HG02870 (cell line): ENCODE measurements around the gene GTPBP1.

ENCODE experiments used
- ATAC-seq: cut with Tn5 transposase; IDR thresholded peaks from one replicate; pipeline ENCODE4 v1.9.1; 2021; ENCODE audit warnings: mild to moderate bottlenecking, moderate library complexity; ENCODE audit not compliant: unreplicated experiment

The GTPBP1 gene

DNA sequence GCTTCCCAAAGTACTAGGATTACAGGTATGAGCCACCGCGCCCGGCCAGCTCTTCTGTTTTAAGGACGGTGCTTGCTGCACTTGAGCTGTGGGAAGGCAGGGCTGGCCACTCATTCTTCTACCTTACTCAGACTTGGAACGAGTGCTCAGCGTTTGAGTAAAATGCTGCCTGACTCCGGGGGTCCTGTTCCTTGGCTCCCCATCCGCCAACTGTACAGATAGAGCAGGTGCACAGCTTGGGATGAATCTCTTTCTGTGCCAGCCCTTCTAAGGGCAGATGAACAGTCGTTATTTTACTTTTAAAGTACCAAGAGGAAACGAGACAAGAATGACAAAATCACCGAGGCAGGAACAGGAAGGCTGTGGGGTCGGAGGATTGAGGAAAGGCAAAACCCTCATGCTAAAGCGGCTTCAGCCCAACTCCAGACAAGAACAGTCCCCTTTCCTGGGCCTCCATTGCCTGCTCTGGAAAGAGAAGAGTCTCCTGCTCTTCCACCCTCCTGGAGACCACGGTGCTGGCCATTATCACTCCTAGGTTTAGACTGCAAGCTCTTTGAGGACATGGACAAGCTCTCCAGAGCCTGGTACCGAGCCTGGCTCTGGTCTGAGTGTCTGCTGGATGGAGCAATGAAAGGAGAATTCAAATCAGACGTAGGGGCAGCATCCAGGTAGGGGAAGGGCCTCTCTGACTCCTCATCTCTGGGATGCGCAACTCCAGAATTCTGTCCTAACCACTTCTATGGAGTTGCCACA is 51.1 kb downstream of the GTPBP1 start:
- no peak for ATAC-seq

DNA sequence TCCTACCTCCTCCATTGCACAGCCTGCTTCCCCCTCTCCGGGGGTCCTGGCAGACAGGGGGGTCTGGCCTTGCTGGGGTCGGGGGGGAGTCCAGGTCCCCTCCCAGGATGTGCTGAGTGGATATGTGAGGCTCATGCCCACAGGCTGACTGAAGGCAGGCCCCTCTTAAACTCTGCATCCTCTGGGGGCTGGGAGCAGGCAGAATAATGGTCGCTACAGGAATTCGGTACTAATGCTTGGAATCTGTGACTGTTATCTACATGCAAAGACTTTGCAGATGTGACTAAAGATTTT is 51.7 kb downstream of the GTPBP1 start:
- ATAC-seq: no peak

DNA sequence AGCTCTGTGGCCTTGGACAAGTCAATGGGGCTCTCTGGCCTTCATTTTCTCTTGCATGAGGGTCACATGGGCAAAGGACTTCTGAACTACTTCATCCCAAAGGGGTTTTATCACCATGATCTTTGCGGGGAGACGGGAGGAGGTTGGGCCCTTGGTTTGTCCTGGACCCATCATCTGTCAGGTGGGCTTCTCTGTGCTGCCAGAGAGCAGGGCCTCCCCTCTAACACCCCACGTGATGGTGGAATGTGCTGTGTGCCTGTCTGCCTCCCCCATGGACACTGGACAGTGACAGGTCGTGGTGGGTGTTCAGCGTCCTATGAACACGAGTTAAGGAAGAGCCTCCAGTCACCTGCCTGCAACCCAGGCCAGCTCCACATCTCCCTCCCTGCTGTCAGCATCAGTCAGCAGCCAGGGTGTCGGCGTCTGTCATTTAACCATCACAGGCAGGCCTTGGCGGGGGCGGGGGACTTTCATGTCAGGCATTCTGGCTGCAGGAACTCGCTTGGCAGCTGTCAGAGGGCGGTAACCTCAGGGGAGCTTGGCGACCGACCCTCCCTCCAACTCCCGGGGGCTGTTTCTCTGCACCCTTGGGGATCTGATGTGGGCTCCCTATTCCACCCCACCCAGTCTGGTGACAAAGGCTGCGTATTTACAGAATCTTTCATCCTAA is 52.7 kb downstream of the GTPBP1 start:
- no peak for ATAC-seq

DNA sequence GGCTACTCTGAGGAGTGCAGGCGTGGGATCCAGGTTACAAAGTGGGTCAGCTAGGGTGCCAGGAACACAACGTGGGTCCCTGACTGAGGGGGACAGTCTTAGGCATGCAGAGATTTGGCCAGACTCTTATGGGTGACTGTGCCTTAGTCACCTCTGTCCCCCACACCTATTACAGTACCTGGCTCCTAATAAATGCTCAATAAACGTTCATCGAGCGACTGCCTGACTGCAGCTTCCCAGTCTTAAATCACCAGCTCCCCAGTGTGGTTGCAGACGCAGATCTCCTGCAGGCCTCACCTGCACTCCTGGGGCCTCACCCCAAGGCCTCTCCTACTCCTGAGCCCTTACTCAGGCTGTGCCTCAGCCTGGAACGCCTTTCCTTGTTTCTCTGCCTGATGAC is 53.3 kb downstream of the GTPBP1 start:
- no peak for ATAC-seq

DNA sequence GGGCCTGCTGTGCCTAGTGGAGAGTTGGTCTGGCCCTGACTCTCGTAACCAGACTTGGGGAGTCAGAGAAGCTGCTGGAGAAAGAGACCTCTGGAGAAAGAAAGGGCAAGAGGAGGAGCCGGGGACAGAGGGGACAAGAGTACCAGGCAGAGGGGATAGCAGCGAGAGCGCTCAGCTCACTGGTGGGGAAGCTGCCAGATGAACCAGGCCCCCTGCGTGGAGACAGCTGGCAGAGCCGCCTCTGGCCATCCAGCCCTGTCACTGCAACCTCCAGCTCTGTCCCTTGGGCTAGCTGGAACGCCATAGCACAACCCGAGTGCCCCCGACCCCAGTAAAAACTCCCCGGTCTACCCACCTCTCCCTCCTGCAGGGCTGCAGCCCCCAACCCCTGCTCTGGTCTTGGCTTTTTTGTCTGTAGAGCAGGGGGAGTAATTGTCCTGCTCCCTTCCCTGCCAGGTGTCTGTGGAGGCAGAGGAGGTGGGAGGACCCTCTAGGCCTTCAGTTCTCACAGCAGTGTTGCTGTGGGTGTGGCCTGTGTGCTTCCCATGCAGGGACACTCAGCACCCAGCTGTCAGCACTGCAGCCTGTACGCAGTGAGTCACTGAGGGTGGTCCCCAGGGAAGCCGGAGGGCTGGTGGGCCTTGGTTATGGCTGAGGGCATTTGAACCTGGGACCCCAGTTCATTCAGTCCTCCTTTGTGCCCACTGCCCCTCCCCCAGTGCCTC is 54.9 kb downstream of the GTPBP1 start:
- no peak for ATAC-seq

DNA sequence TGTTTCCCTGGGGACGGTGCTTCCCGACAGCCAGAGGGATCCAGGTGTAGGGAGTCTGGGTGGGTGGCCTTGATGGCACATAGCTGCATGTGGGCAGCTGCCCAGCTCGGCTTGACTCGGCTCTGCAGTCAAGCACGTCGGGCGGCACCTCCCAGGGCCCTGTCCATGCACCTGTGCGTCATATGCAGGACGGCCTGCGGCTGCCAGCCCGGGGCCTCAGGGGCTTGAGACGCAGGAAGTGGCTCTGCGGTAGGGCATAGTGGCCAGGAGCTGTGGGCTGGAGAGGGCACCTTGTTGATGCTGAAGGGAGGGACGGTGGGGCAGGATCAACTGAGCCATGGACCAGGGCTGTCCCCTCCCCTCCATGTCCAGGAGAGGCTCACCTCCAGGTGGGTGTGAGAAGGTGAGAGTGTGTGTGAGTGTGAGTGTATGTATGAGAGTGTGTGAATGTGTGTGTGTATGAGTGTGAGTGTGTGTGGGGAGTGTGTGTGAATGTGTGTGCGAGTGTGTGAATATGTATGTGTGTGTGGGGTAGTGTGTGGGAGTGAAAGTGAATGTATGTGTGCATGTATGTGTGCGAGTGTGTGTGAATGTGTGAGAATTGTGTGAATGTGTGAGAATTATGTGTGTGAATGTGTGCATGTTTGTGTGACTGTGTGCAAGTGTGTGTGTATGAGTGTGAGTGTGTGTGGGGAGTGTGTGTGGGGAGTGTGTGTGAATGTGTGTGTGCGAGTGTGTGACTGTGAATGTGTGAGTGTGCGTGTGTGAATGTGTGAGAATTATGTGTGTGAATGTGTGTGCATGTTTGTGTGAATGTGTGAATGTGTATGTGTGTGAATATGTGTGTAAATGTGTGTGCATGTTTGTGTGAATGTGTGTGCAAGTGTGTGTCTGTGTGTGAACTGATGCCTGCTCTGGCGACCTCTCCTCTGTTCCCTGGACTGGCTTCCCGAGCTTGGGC is 55.7 kb downstream of the GTPBP1 start:
- no peak for ATAC-seq

DNA sequence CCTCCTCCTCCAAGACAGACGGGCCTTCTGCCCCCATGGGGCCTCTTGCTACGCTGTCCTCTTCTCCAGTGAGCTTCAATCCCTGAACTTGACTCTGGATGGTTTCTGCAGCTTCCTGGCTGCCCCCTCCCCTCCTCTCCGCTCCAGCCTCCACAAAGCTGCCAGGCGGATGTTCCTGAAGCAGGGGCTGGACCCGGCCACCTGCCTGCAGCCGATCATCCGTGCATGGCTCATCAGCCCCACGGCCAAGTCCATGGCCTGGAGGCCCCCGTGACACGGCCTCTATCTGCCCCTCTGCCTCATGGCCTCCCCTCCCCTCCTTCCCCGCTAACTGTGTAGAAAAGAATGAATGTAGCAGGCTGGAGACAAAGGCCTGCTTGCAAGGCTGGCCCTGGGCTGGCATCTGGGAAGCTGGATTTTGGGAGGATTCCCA is 56.8 kb downstream of the GTPBP1 start:
- no peak for ATAC-seq

DNA sequence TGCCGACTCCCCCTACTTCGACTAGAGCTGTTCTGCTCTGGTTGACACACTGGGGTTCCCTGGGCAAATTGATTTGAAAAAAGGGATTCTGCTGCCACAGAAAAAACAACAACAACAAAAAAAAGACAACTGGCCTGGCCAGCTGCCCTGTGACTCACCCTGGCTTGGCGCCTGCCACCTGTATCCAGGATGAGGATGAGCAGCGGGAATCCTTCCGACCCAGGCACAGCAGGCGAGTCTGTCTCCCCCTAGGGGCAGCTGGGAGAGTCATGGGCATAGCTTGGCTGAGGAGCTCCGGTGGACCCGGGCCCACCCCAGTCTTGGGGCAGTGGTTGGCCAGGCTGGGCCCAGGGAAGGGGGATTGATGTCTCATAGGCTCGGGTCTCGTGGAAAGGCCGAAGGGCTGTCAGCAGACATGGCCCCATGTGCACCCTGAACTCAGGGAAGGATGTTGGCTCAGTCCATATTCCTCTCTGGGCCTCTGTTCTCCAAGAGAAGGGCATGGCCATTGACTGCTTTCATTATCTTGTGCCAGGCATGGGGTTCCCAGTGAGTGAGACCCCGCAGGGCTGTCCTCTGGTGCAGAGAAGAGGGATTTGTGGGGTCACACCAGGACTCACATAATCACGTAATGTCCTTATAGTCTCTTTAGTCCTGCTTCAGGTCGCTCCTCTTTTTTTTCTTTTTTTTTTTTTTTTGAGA is 60.5 kb downstream of the GTPBP1 start:
- ATAC-seq: no peak

DNA sequence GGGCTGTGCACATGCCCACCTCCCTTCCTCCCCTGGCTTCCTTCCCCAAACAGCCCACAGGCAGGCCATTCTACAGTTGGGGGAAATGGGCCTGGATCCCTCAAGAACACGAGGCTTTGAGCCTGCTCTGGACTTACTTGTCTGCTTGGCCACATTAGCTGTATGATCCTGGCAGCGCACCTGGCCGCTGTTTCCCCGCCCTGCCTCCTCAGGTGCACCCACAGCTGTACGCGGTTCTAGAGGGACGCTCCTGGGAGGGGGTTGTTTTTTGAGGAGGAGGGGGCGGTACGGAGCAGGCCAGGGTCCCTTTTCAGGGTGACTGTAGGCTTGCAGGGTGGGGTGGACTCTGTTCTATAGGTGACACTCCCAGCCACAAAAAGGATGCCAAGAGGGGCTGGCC is 61.6 kb downstream of the GTPBP1 start:
- no peak for ATAC-seq

DNA sequence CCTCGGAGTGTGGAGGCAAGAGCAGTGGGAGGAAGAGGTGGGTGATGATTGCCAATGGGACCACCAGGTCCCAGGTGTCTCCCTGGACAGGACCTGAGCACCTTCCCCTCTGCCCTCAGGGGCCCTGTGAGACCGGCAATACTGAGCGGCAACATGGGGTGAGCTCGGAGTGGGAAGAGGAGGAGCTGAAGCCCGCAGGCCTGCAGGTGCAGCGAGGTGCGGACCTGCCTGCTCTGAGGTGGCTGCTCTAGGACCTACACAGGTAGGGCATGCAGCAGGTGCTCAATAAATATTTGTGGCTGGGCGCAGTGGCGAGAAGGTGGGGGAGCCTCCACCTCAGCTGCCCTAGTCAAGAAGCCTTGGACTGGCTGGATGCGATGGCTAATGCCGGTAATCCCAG is 62.3 kb downstream of the GTPBP1 start:
- ATAC-seq: no peak

DNA sequence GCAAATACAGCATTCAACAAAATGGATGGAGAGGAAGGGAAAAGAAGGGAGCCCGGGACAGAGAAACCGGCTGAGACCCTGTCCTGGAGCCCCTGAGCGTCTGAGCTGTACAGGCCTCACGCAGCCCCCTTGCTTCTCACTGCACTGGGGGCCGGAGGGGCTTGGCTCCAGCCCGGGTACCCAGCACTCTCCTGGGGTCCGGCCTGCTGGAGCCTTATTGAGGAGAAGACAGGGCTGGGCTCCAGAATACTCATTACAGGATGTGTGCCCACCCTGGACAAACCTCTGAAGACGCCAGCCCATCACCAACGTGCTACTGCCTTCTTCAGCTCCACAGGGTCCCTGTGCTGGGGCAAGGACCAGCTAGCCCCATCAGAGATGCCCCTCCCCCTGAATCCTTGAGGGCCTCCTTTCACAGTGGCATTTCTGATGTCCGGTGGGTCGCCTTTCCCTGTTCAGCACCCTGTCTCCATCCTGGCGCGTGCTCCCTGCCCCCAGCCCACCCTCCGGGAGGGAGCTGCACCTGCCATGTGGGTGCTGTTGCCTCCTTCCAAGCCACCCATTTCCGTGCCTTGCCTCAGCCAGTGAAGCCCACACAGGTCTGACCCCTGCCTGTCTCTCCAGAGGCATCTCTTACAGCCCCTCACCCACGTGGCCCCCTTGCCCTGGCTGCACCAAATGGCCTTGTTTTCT is 64.7 kb downstream of the GTPBP1 start:
- ATAC-seq: no peak

DNA sequence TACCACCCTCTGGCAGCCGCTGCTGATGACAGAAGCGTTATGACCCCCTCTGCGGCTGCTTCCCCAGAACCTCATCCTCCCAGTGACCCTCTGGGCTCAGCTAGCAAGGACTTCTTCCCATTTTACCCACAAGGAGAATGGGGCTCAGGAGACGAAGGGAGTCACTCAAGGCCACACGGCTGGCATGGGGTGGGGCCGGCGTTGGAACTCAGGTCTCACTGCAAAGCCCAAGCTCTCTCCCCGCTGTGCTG is 66.8 kb downstream of the GTPBP1 start:
- ATAC-seq: no peak

DNA sequence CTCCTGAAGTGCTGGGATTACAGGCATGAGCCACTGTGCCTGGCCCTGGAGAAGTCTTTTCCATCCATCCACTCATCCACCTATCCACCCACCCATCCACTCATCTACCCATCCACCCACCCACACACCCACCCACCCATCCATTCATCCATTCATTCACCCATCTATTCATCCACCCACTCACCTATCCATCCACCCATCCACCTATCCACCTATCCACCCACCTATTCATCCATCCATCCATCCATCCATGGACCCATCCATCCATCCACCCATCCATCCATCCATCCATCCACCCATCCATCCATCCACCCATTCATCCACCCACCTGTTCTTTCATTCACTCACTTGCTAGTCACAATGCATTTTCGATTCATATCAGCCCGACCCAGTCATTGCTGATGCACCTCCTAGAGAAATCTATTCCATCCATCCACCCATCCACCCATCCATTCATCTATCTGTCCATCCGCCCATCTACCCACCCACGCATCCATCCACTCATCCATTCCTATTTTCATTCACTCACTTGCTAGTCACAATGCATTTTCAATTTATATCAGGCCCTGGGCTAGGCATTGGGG is 67.7 kb downstream of the GTPBP1 start:
- ATAC-seq: no peak

DNA sequence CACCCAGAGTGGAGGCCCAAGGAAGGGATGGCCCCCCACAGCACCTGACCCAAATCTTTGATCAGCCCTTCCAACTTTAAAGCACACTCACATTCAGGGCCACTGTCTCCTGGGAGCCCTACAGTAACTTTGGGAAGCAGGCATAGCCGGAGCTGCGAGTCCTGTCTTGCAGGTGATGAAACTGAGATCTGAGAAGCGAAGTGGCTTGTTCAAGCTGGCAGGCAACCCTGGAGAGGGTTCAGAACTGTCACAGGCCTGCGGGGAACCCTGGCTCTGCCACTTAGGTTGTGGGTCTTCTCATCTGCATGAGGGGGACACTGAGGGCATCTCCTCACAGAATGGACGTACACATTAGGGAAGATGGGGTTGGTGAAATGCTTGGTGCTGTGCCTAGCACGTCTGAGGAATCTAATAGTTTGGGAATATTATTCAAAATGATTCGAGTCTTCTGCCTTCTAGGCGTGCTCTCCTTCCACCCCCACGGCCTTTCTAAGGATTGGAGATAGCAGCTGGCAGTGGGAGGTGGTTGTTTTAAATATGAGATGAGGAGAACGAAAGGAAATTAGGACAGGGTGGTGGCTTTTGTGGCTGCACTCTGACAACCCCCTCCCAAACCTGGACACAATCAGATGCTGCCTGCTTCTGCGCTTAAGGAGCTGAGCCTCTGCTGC is 68.9 kb downstream of the GTPBP1 start:
- ATAC-seq: no peak

DNA sequence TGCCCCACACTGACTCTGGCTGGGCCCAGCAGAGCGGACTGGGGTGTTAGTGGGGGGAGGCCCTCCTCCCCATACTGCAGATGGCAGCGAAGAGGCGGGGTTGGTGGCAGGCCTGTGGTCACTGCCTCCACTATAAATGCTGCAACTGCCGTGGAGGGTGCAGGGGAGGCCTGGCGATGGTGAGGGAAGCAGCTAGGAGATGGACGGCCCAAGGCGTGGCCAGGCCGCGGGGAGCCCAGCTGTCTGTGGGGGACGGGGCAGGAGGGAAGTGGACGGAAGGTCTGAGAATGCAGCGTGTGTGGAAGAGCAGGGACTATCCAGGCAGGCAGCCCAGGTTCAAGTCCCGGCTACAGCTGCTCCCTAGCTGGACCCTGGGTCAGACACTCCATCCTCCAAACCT is 69.9 kb downstream of the GTPBP1 start:
- ATAC-seq: no peak

DNA sequence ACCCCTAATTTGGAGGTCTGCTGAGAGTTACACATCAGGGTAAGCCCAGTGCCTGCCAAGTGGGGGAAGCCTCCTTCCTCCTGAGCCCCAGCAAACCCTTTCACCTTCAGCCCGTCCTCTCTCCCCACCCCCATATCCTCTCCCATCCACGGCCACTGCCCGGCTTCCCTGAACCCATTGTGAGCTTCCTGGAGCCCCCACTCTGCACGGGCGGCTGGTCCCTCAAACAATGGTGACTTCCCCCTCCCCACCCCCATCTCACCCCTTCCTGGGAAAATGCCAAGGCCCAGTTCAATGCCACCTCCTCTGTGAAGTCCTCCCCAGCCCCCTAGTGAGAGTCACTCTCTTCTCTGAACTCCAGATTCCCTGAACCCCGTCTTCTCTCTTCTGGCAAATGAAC is 70.3 kb downstream of the GTPBP1 start:
- ATAC-seq: no peak

DNA sequence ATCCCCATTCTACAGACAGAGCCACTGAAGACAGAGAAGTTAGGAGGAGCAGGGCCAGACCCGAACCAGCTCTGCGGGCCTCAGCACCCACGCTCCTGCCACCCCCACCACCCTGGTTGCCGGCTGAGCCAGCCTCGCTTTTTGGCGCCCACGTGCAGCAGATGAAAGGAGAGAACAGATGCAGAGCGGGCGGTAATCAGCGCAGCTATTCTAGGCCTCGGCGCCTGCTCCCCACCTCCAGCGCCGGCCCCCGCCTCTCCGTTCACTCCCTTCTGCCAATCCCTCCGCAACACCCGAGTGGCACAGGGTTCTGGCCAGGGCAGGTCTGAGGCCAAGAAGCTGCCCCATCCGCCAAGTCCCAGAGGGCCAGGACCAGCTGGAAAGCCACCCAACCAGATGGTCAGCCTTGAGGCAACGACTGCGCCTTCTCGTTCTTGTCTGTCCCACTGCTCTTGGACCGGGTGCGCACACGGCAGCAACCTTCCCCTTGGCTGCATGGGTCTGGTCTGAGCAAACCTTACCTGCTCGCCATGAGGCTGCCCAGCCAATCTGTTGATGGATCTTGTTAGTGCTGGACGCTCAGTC is 71.4 kb downstream of the GTPBP1 start:
- ATAC-seq: no peak

DNA sequence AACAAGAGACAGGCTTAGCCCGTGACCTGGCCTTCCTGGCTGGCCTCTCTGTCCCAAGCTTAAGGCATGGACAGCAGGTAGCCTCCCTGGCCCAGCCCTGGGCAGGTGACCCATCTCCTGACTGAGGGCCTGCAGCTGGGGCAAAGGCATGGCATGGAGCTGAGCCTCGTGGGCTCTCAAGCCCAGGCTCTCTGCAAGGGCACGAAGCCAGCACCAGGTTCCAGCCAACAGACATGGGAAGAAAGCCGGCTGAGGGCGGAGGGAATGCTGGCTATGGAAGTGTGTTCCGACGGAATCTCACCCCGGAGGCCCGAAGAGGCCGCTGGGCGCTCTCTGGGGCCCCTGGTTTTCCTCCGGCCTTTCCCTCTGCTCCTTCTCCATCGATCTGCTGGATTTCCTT is 75.3 kb downstream of the GTPBP1 start:
- ATAC-seq: no peak
